HepG2 (cell line): ENCODE data around the gene HHEX. TPM values are rescaled to one million over a fixed set of nuclear protein-coding genes. Genes with fewer than 3 reads are reported as not detected.

ENCODE experiments used
- CEBPB ChIP-seq: IDR thresholded peaks from 2 replicates; pipeline ENCODE4 v1.6.1; 2011; ENCODE audit warnings: low read depth, low read length, improper control_type of control experiment, borderline replicate concordance
- DR1 ChIP-seq: sonication (generic); formaldehyde crosslinking; IDR thresholded peaks from 2 replicates; pipeline ENCODE4 v1.8.0; 2021; ENCODE audit warnings: mild to moderate bottlenecking, missing genetic modification reagents, inconsistent platforms
- IKZF4 ChIP-seq: sonication (generic); formaldehyde crosslinking; IDR thresholded peaks from 2 replicates; pipeline ENCODE4 v1.5.1; 2020; ENCODE audit warnings: borderline replicate concordance, mild to moderate bottlenecking, low read depth, missing genetic modification reagents; ENCODE audit errors: not compliant biosample characterization
- MAFK ChIP-seq, 2 experiments: IDR thresholded peaks in 1 of 2; conservative IDR thresholded peaks in 1 of 2; 2 replicates each; pipeline ENCODE4 v1.6.1; 2011; ENCODE audit warnings: improper control_type of control experiment in 2 of 2, low read length in 2 of 2
- MTA1 ChIP-seq: sonication (generic); formaldehyde crosslinking; IDR thresholded peaks from 2 replicates; pipeline ENCODE4 v1.4.0; 2020; ENCODE audit warnings: missing genetic modification reagents, mild to moderate bottlenecking, borderline replicate concordance
- NFE2L1 ChIP-seq: sonication (generic); formaldehyde crosslinking; IDR thresholded peaks from 2 replicates; pipeline ENCODE4 v1.4.0; 2020; ENCODE audit warnings: missing genetic modification reagents, mild to moderate bottlenecking, borderline replicate concordance
- NFE2L2 ChIP-seq: fragments of 150-350 bp; IDR thresholded peaks from 2 replicates; pipeline ENCODE4 v1.6.1; 2014; ENCODE audit warnings: low read length
- NFKBIZ ChIP-seq: IDR thresholded peaks from 2 replicates; pipeline ENCODE4 v1.6.1; 2018; ENCODE audit warnings: missing genetic modification reagents, missing compliant biosample characterization
- NKX3-1 ChIP-seq: sonication (generic); formaldehyde crosslinking; IDR thresholded peaks from 2 replicates; pipeline ENCODE4 v1.5.0; 2020; ENCODE audit warnings: missing genetic modification reagents
- TAF15 ChIP-seq: fragments of 200-400 bp; formaldehyde crosslinking; IDR thresholded peaks from one replicate; pipeline ENCODE4 v1.6.1; 2018; ENCODE audit warnings: mild to moderate bottlenecking, low read depth, low read length; ENCODE audit not compliant: poor library complexity, severe bottlenecking
- TGIF2 ChIP-seq: IDR thresholded peaks from 2 replicates; pipeline ENCODE4 v1.6.1; 2016; ENCODE audit warnings: control low read depth, missing compliant biosample characterization
- U2AF2 ChIP-seq: fragments of 200-400 bp; formaldehyde crosslinking; IDR thresholded peaks from 2 replicates; pipeline ENCODE4 v1.6.1; 2017; ENCODE audit warnings: low read depth, mild to moderate bottlenecking, low read length
- ZNF20 ChIP-seq: sonication (generic); formaldehyde crosslinking; IDR thresholded peaks from 2 replicates; pipeline ENCODE4 v1.4.0; 2020; ENCODE audit warnings: mild to moderate bottlenecking, moderate library complexity, missing genetic modification reagents
- ZNF367 ChIP-seq: sonication (generic); formaldehyde crosslinking; IDR thresholded peaks from 2 replicates; pipeline ENCODE4 v1.4.0; 2020; ENCODE audit warnings: missing genetic modification reagents, borderline replicate concordance
- ZNF501 ChIP-seq: sonication (generic); formaldehyde crosslinking; IDR thresholded peaks from 2 replicates; pipeline ENCODE4 v1.5.1; 2020; ENCODE audit warnings: mild to moderate bottlenecking, moderate library complexity, missing genetic modification reagents
- ZNF788 ChIP-seq: sonication (generic); formaldehyde crosslinking; IDR thresholded peaks from 2 replicates; pipeline ENCODE4 v1.5.0; 2020; ENCODE audit warnings: mild to moderate bottlenecking, missing genetic modification reagents, borderline replicate concordance
- polyA plus RNA-seq, 8 experiments: library from polyadenylated mRNA; depleted of rRNA in 3 of 8; stranded (reverse) in 7 of 8; unstranded in 1 of 8; fragments of >200 nt; fragmentation: Illumina TruSeq in 4 of 8; extraction: Trizol in 4 of 8; gene quantifications; 2 replicates each; pipeline versions ENCODE4 v1.2.1 to v1.2.3, GENCODE V29; 2011 to 2016; ENCODE audit warnings: low read depth in 4 of 8, missing spikeins in 1 of 8, mixed read lengths in 1 of 8; ENCODE audit not compliant: insufficient read depth in 1 of 8
- total RNA-seq, 5 experiments: library from RNA; depleted of rRNA; stranded (reverse); fragments of >200 nt; fragmentation: Illumina TruSeq; extraction: Trizol; gene quantifications; 2 replicates each; pipeline ENCODE4 v1.2.3, GENCODE V29; 2016; ENCODE audit warnings: low read depth in 1 of 5
- TF ChIP-seq, protein P1 (sequence below): sonication (generic); formaldehyde crosslinking; IDR thresholded peaks from 2 replicates; pipeline ENCODE4 v1.4.0; 2020; ENCODE audit warnings: missing genetic modification reagents
- TF ChIP-seq, protein P2 (sequence below): sonication (generic); IDR thresholded peaks from 2 replicates; pipeline ENCODE4 v1.6.1; 2016; ENCODE audit warnings: low read depth, borderline replicate concordance
- TF ChIP-seq, protein P3 (sequence below): sonication (generic); formaldehyde crosslinking; IDR thresholded peaks from 2 replicates; pipeline ENCODE4 v1.4.0; 2020; ENCODE audit warnings: missing genetic modification reagents
- TF ChIP-seq, protein P4 (sequence below): sonication (generic); formaldehyde crosslinking; IDR thresholded peaks from 2 replicates; pipeline ENCODE4 v1.5.1; 2020; ENCODE audit warnings: mild to moderate bottlenecking, missing genetic modification reagents, borderline replicate concordance

The HHEX gene
- total and polyA plus RNA-seq, 2 of the 13 experiments (the other 11 are each of a cell fraction or from before 2014, with no cell fraction given): 44.5 to 48.7 TPM

DNA sequence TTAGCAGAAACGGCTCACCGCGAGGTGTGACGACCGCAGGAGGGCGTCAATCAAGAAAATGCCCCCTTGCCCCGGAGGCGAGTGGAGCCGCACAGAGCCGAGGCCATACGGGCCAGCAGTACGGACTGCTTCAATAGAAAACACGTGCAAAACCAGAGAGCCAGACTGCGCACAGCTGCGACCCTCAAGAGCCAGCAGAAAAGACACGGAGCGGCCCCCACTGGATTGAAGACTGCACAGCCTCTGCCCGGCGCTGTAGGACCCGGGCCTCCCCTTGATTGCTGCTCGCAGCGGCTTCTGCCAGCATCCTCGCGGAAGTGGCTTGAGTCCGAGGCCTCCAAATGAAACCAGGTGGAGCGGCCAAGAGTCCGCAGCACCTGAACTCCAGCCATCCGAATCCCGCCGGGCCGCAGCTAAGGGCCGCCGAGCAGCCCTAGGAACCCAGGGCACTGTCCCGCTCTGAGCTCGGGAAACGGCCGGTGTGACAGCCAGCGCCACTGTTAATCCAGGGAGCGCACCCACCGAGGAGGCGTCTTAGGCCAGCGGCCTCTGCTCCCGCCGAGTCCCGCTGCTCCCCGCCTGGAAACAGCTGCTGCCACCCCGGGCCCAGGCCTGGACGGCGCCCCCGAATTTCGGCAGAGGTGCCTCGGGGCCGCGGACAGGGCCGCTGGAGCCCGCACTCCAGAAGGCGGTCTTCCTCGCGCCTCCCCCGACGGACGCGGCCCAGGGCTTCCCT, 660 bp upstream of the HHEX start (continued):
- TF ChIP-seq TGIF2 (0 out of 2 replicates have a peak, but pooled peaks have one; percentile 35), U2AF2 (no peak), ZNF501 (CRISPR knock-in tag) (peak; percentile 82), MTA1 (CRISPR knock-in tag) (no peak; the same call in 1 of the 2 replicates), NFE2L1 (CRISPR knock-in tag) (no peak), DR1 (CRISPR knock-in tag) (0 out of 2 replicates have a peak, but pooled peaks have one; percentile 10), TAF15 (no peak), NKX3-1 (CRISPR knock-in tag) (no peak), ZNF788 (no peak), ZNF367 (no peak), IKZF4 (CRISPR knock-in tag) (peak; percentile 4), CEBPB (no peak), MAFK (conservative IDR thresholded peaks at IDR 0.05 in 1 of 2, IDR thresholded peaks at IDR 0.05 in 1 of 2; ENCODE audit: low read length in 2 of 2) (no peak), ZNF20 (peak; percentile 65; the same call in 1 of the 2 replicates), NFKBIZ (no peak), NFE2L2 (no peak)
- TF ChIP-seq, protein P1, sequence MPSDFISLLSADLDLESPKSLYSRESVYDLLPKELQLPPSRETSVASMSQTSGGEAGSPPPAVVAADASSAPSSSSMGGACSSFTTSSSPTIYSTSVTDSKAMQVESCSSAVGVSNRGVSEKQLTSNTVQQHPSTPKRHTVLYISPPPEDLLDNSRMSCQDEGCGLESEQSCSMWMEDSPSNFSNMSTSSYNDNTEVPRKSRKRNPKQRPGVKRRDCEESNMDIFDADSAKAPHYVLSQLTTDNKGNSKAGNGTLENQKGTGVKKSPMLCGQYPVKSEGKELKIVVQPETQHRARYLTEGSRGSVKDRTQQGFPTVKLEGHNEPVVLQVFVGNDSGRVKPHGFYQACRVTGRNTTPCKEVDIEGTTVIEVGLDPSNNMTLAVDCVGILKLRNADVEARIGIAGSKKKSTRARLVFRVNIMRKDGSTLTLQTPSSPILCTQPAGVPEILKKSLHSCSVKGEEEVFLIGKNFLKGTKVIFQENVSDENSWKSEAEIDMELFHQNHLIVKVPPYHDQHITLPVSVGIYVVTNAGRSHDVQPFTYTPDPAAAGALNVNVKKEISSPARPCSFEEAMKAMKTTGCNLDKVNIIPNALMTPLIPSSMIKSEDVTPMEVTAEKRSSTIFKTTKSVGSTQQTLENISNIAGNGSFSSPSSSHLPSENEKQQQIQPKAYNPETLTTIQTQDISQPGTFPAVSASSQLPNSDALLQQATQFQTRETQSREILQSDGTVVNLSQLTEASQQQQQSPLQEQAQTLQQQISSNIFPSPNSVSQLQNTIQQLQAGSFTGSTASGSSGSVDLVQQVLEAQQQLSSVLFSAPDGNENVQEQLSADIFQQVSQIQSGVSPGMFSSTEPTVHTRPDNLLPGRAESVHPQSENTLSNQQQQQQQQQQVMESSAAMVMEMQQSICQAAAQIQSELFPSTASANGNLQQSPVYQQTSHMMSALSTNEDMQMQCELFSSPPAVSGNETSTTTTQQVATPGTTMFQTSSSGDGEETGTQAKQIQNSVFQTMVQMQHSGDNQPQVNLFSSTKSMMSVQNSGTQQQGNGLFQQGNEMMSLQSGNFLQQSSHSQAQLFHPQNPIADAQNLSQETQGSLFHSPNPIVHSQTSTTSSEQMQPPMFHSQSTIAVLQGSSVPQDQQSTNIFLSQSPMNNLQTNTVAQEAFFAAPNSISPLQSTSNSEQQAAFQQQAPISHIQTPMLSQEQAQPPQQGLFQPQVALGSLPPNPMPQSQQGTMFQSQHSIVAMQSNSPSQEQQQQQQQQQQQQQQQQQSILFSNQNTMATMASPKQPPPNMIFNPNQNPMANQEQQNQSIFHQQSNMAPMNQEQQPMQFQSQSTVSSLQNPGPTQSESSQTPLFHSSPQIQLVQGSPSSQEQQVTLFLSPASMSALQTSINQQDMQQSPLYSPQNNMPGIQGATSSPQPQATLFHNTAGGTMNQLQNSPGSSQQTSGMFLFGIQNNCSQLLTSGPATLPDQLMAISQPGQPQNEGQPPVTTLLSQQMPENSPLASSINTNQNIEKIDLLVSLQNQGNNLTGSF: no peak
- TF ChIP-seq, protein P2, sequence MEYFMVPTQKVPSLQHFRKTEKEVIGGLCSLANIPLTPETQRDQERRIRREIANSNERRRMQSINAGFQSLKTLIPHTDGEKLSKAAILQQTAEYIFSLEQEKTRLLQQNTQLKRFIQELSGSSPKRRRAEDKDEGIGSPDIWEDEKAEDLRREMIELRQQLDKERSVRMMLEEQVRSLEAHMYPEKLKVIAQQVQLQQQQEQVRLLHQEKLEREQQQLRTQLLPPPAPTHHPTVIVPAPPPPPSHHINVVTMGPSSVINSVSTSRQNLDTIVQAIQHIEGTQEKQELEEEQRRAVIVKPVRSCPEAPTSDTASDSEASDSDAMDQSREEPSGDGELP: 0 out of 2 replicates have a peak, but pooled peaks have one; percentile 9
- TF ChIP-seq, protein P3, sequence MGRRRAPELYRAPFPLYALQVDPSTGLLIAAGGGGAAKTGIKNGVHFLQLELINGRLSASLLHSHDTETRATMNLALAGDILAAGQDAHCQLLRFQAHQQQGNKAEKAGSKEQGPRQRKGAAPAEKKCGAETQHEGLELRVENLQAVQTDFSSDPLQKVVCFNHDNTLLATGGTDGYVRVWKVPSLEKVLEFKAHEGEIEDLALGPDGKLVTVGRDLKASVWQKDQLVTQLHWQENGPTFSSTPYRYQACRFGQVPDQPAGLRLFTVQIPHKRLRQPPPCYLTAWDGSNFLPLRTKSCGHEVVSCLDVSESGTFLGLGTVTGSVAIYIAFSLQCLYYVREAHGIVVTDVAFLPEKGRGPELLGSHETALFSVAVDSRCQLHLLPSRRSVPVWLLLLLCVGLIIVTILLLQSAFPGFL (CRISPR knock-in tag): no peak
- TF ChIP-seq, protein P4, sequence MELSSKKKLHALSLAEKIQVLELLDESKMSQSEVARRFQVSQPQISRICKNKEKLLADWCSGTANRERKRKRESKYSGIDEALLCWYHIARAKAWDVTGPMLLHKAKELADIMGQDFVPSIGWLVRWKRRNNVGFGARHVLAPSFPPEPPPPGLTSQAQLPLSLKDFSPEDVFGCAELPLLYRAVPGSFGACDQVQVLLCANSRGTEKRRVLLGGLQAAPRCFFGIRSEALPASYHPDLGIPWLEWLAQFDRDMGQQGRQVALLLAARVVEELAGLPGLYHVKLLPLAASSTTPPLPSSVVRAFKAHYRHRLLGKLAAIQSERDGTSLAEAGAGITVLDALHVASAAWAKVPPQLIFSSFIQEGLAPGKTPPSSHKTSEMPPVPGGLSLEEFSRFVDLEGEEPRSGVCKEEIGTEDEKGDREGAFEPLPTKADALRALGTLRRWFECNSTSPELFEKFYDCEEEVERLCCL (CRISPR knock-in tag): no peak
